ENCODE measurements around the gene ADAMTS20.

ADAMTS20 gene

GRCh38 chr12:43551971-43552559 is at the start of gene ADAMTS20:
ADAMTS20 (minus strand) TSS chr12:43552203; CDS start chr12:43551921, 282 bp downstream.
- no peak within 1 kb of the TSS for H3K4me3 ChIP-seq (ENCODE audit: insufficient read depth, low read length, poor library complexity, severe bottlenecking)
- no peak within 1 kb of the TSS for H3K4me2 ChIP-seq (ENCODE audit: low read depth, low read length, poor library complexity, severe bottlenecking)
- no peaks in the 10 kb centered on the region for H3F3A ChIP-seq (ENCODE audit: insufficient read depth)
- no peaks in the 10 kb centered on the region for H3K9me2 ChIP-seq (replicated peaks; ENCODE audit: insufficient read depth, low read length)
- H3K79me2 ChIP-seq (ENCODE audit: insufficient read depth, low read length): no peaks in the 10 kb centered on the region
- H2AFZ ChIP-seq (ENCODE audit: low read depth, low read length, severe bottlenecking): no peak within 1 kb of the TSS
- H4K20me1 ChIP-seq (ENCODE audit: low read depth, low read length): no peaks in the 10 kb centered on the region
- TF ChIP-seq EZH2phosphoT487 (conservative IDR thresholded peaks at IDR 0.05; ENCODE audit: low read length) (no peak), CTCF (IDR thresholded peaks at IDR 0.05; ENCODE audit: insufficient read depth, low read length, poor library complexity, severe bottlenecking) (no peak)
- H3K9me3 ChIP-seq (ENCODE audit: insufficient read depth, low read length): peaks cover 6% of the 10 kb centered on the region; the same call in 1 of the 2 replicates
- H3K27ac ChIP-seq (ENCODE audit: low read depth, low read length): no peak within 1 kb of the TSS
- no peaks in the 10 kb centered on the region for H3K27me3 ChIP-seq (ENCODE audit: low read length)
- 0 out of 2 replicates have a peak, but pooled peaks cover 2% of the 10 kb centered on the region for H3K36me3 ChIP-seq (ENCODE audit: low read length)
- H3K9ac ChIP-seq (ENCODE audit: low read length): no peak within 1 kb of the TSS

- H4K20me1 ChIP-seq (ENCODE audit: low read depth, low read length): no peaks in the 10 kb centered on the region
Observed at GRCh38 chr12:43599708-43600107, 47.7 kb upstream of the ADAMTS20 start.

GRCh38 chr12:43599066-43599465 is 47.1 kb upstream of the ADAMTS20 start:
- Histone ChIP-seq H3K9me2 (replicated peaks; ENCODE audit: insufficient read depth, low read length) (no peaks in the 10 kb centered on the region), H3F3A (ENCODE audit: insufficient read depth) (no peaks in the 10 kb centered on the region), H4K20me1 (ENCODE audit: low read depth, low read length) (no peaks in the 10 kb centered on the region), H3K36me3 (ENCODE audit: low read length) (no peaks in the 10 kb centered on the region), H3K9me3 (ENCODE audit: insufficient read depth, low read length) (no peaks in the 10 kb centered on the region), H3K27ac (ENCODE audit: low read depth, low read length) (no peak overlapping the region), H3K79me2 (ENCODE audit: insufficient read depth, low read length) (no peaks in the 10 kb centered on the region), H3K9ac (ENCODE audit: low read length) (no peak overlapping the region), H2AFZ (ENCODE audit: low read depth, low read length, severe bottlenecking) (no peak overlapping the region), H3K4me2 (ENCODE audit: low read depth, low read length, poor library complexity, severe bottlenecking) (no peak overlapping the region), H3K4me3 (ENCODE audit: insufficient read depth, low read length, poor library complexity, severe bottlenecking) (no peak overlapping the region), H3K27me3 (ENCODE audit: low read length) (no peaks in the 10 kb centered on the region)
- no peak for TF ChIP-seq CTCF (IDR thresholded peaks at IDR 0.05; ENCODE audit: insufficient read depth, low read length, poor library complexity, severe bottlenecking)
- TF ChIP-seq EZH2phosphoT487 (conservative IDR thresholded peaks at IDR 0.05; ENCODE audit: low read length): no peak

More at GRCh38 chr12:43599708-43600107, 47.7 kb upstream of the ADAMTS20 start:
- TF ChIP-seq CTCF (IDR thresholded peaks at IDR 0.05; ENCODE audit: insufficient read depth, low read length, poor library complexity, severe bottlenecking) (no peak), EZH2phosphoT487 (conservative IDR thresholded peaks at IDR 0.05; ENCODE audit: low read length) (no peak)
- Histone ChIP-seq H3K9ac (ENCODE audit: low read length) (no peak overlapping the region), H3K79me2 (ENCODE audit: insufficient read depth, low read length) (no peaks in the 10 kb centered on the region), H3K4me3 (ENCODE audit: insufficient read depth, low read length, poor library complexity, severe bottlenecking) (no peak overlapping the region), H3K9me2 (replicated peaks; ENCODE audit: insufficient read depth, low read length) (no peaks in the 10 kb centered on the region), H3K36me3 (ENCODE audit: low read length) (no peaks in the 10 kb centered on the region), H3K27ac (ENCODE audit: low read depth, low read length) (no peak overlapping the region), H3K9me3 (ENCODE audit: insufficient read depth, low read length) (no peaks in the 10 kb centered on the region), H3K4me2 (ENCODE audit: low read depth, low read length, poor library complexity, severe bottlenecking) (no peak overlapping the region), H3F3A (ENCODE audit: insufficient read depth) (no peaks in the 10 kb centered on the region), H2AFZ (ENCODE audit: low read depth, low read length, severe bottlenecking) (no peak overlapping the region), H3K27me3 (ENCODE audit: low read length) (no peaks in the 10 kb centered on the region)
